K562 (cell line): ENCODE data around the gene KCNA2. TPM values are rescaled to one million over a fixed set of nuclear protein-coding genes. Genes with fewer than 3 reads are reported as not detected.

Experiments
- ARID3A ChIP-seq: IDR thresholded peaks from 2 replicates; pipeline ENCODE4 v1.6.1; 2012; ENCODE audit warnings: low read depth, low read length, improper control_type of control experiment, borderline replicate concordance
- ARID3B ChIP-seq: fragments of 250-450 bp; sonication (Bioruptor Pico); IDR thresholded peaks from 2 replicates; pipeline ENCODE4 v1.4.0; 2020; ENCODE audit warnings: borderline replicate concordance
- CBFA2T2 ChIP-seq: fragments of 450-650 bp; conservative IDR thresholded peaks from 2 replicates; pipeline ENCODE4 v1.6.1; 2017; ENCODE audit warnings: mild to moderate bottlenecking
- COPS2 ChIP-seq: fragments of 450-650 bp; conservative IDR thresholded peaks from 2 replicates; pipeline ENCODE4 v1.6.1; 2016; ENCODE audit warnings: mild to moderate bottlenecking, moderate library complexity
- DDX20 ChIP-seq: fragments of 450-650 bp; IDR thresholded peaks from 2 replicates; pipeline ENCODE4 v1.6.1; 2016; ENCODE audit warnings: missing genetic modification characterization, low read depth, mild to moderate bottlenecking, missing compliant biosample characterization, moderate library complexity
- EP400 ChIP-seq: fragments of 450-650 bp; IDR thresholded peaks from 2 replicates; pipeline ENCODE4 v1.6.1; 2017; ENCODE audit warnings: antibody characterized with exemption, mild to moderate bottlenecking, moderate library complexity
- ETV5 ChIP-seq: sonication (generic); formaldehyde crosslinking; IDR thresholded peaks from 2 replicates; pipeline ENCODE4 v1.4.0; 2020; ENCODE audit warnings: low read depth, mild to moderate bottlenecking, missing genetic modification reagents
- GABPB1 ChIP-seq: sonication (generic); formaldehyde crosslinking; IDR thresholded peaks from 2 replicates; pipeline ENCODE4 v1.8.0; 2022; ENCODE audit warnings: mild to moderate bottlenecking, missing genetic modification reagents
- MAZ ChIP-seq, 2 experiments: fragments of 450-650 bp in 1 of 2; sonication (generic) in 1 of 2; formaldehyde crosslinking; IDR thresholded peaks in 1 of 2; conservative IDR thresholded peaks in 1 of 2; 2 replicates each; pipeline versions ENCODE4 v1.4.0 to v1.5.0; 2020; ENCODE audit warnings: mild to moderate bottlenecking in 1 of 2, missing genetic modification reagents in 1 of 2
- MIER1 ChIP-seq: fragments of 450-650 bp; IDR thresholded peaks from 2 replicates; pipeline ENCODE4 v1.6.1; 2016; ENCODE audit warnings: antibody characterized with exemption, mild to moderate bottlenecking, low read depth
- MLX ChIP-seq, 2 experiments: fragments of 450-650 bp in 1 of 2; sonication (generic) in 1 of 2; formaldehyde crosslinking; conservative IDR thresholded peaks; 2 replicates each; pipeline versions ENCODE4 v1.4.0 to v1.8.1; 2020 to 2022; ENCODE audit warnings: mild to moderate bottlenecking in 1 of 2, missing genetic modification reagents in 1 of 2
- NR4A1 ChIP-seq, 2 experiments: fragments of 250-450 bp in 1 of 2; fragments of 450-650 bp in 1 of 2; sonication (Bioruptor Pico) in 1 of 2; IDR thresholded peaks; 2 replicates each; pipeline versions ENCODE4 v1.4.0 to v1.6.1; 2016 to 2020; ENCODE audit warnings: mild to moderate bottlenecking in 2 of 2, missing compliant biosample characterization in 1 of 2, missing genetic modification characterization in 1 of 2, moderate library complexity in 1 of 2
- PHB2 ChIP-seq: fragments of 450-650 bp; IDR thresholded peaks from 2 replicates; pipeline ENCODE4 v1.6.1; 2017; ENCODE audit warnings: low read depth
- PHTF2 ChIP-seq: fragments of 250-450 bp; sonication (Bioruptor Pico); IDR thresholded peaks from 2 replicates; pipeline ENCODE4 v1.5.0; 2021; ENCODE audit warnings: mild to moderate bottlenecking
- RBM15 ChIP-seq: fragments of 200-400 bp; formaldehyde crosslinking; IDR thresholded peaks from 2 replicates; pipeline ENCODE4 v1.6.1; 2018; ENCODE audit warnings: mild to moderate bottlenecking, low read length, moderate library complexity; ENCODE audit not compliant: insufficient read depth
- SNIP1 ChIP-seq: fragments of 450-650 bp; IDR thresholded peaks from 2 replicates; pipeline ENCODE4 v1.7.1; 2017; ENCODE audit warnings: low read depth, mild to moderate bottlenecking
- ZNF507 ChIP-seq: conservative IDR thresholded peaks from 2 replicates; pipeline ENCODE4 v1.6.1; 2017; ENCODE audit warnings: missing genetic modification characterization, missing compliant biosample characterization
- ZNF79 ChIP-seq: fragments of 250-450 bp; sonication (Bioruptor Pico); IDR thresholded peaks from 2 replicates; pipeline ENCODE4 v1.4.0; 2020; ENCODE audit warnings: low read depth, mild to moderate bottlenecking, moderate library complexity
- polyA plus RNA-seq, 8 experiments: library from polyadenylated mRNA; depleted of rRNA in 4 of 8; stranded (reverse) in 5 of 8; unstranded in 3 of 8; fragments of >200 nt; fragmentation: Nextera tagmentation in 2 of 8; fragmentation: Illumina TruSeq in 1 of 8; extraction: Ambion mirVana in 2 of 8; extraction: Trizol in 1 of 8; gene quantifications; 2 replicates each; pipeline versions ENCODE4 v1.2.1 to v1.2.3, GENCODE V29; 2011 to 2014; ENCODE audit warnings: inconsistent platforms in 1 of 8, missing spikeins in 1 of 8
- total RNA-seq, 7 experiments: library from RNA; depleted of rRNA in 6 of 7; stranded (reverse); fragments of >200 nt in 6 of 7; fragmentation: Illumina TruSeq in 2 of 7; extraction: Trizol in 2 of 7; gene quantifications; 2 replicates each; pipeline versions ENCODE4 v1.2.1 to v1.2.3, GENCODE V29; 2011 to 2021; ENCODE audit warnings: low replicate concordance in 1 of 7
- TF ChIP-seq, protein P1 (sequence below): fragments of 250-450 bp; sonication (Bioruptor Pico); IDR thresholded peaks from 2 replicates; pipeline ENCODE4 v1.4.0; 2020; ENCODE audit warnings: mild to moderate bottlenecking, moderate library complexity

The KCNA2 gene
- total and polyA plus RNA-seq, 9 of the 15 experiments (the other 6 are each of a cell fraction or from before 2014, with no cell fraction given), result not detected

GRCh38 chr1:110619412-110620249, 13.5 kb upstream of the KCNA2 start (continued):
- TF ChIP-seq MLX (CRISPR knock-in tag; conservative IDR thresholded peaks at IDR 0.05) (no peak), COPS2 (no peak), GABPB1 (no peak), PHTF2 (CRISPR knock-in tag) (no peak), MIER1 (no peak), CBFA2T2 (no peak; the same call in 1 of the 2 replicates), NR4A1 (CRISPR knock-in tag; IDR thresholded peaks at IDR 0.05) (no peak), NR4A1 (tag; IDR thresholded peaks at IDR 0.05) (no peak), ZNF79 (no peak), PHB2 (no peak), ETV5 (CRISPR knock-in tag) (0 out of 2 replicates have a peak, but pooled peaks have one; percentile 39), ARID3B (CRISPR knock-in tag) (no peak), MAZ (CRISPR knock-in tag; conservative IDR thresholded peaks at IDR 0.05 in 1 of 2, IDR thresholded peaks at IDR 0.05 in 1 of 2) (peak; percentile 35 to 70; a peak in 2 of 4 replicates), DDX20 (tag) (no peak), ZNF507 (tag) (no peak), SNIP1 (no peak), ARID3A (no peak; the same call in 1 of the 2 replicates), RBM15 (no peak), EP400 (no peak)
- TF ChIP-seq, protein P1, sequence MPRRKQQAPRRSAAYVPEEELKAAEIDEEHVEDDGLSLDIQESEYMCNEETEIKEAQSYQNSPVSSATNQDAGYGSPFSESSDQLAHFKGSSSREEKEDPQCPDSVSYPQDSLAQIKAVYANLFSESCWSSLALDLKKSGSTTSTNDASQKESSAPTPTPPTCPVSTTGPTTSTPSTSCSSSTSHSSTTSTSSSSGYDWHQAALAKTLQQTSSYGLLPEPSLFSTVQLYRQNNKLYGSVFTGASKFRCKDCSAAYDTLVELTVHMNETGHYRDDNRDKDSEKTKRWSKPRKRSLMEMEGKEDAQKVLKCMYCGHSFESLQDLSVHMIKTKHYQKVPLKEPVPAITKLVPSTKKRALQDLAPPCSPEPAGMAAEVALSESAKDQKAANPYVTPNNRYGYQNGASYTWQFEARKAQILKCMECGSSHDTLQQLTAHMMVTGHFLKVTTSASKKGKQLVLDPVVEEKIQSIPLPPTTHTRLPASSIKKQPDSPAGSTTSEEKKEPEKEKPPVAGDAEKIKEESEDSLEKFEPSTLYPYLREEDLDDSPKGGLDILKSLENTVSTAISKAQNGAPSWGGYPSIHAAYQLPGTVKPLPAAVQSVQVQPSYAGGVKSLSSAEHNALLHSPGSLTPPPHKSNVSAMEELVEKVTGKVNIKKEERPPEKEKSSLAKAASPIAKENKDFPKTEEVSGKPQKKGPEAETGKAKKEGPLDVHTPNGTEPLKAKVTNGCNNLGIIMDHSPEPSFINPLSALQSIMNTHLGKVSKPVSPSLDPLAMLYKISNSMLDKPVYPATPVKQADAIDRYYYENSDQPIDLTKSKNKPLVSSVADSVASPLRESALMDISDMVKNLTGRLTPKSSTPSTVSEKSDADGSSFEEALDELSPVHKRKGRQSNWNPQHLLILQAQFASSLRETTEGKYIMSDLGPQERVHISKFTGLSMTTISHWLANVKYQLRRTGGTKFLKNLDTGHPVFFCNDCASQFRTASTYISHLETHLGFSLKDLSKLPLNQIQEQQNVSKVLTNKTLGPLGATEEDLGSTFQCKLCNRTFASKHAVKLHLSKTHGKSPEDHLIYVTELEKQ (CRISPR knock-in tag), result no peak
